HG02981 (cell line): ENCODE data around the gene ING2.
"Not testable (repeated sequence)": the region's sequence is repeated elsewhere in the genome, so short reads cannot be mapped to it uniquely, and the experiment has no call there.

Experiments used
- ATAC-seq: cut with Tn5 transposase; IDR thresholded peaks from one replicate; pipeline ENCODE4 v1.9.1; 2021; ENCODE audit warnings: mild to moderate bottlenecking, moderate library complexity; ENCODE audit not compliant: unreplicated experiment

The ING2 gene

DNA sequence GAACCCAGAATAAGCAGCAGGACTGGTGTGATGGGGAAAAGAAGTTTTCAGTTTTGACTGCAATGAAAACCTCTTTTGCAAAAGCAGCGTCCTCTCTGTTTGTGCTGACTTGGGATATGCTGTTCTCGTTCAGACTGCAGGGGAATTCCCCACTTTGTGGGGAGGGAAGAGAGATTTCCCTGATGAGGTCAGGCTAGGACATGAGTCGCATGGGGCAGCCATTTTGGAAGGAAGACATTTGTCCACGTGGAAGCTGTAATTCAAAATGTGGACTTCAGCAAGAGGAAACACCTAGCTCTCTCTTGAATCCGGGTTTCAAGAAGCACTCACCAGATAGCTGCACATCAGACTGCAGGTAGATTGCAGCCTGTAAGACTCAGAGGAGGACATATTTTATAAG lies 39.3 kb downstream of the ING2 start:
- no peak for ATAC-seq

DNA sequence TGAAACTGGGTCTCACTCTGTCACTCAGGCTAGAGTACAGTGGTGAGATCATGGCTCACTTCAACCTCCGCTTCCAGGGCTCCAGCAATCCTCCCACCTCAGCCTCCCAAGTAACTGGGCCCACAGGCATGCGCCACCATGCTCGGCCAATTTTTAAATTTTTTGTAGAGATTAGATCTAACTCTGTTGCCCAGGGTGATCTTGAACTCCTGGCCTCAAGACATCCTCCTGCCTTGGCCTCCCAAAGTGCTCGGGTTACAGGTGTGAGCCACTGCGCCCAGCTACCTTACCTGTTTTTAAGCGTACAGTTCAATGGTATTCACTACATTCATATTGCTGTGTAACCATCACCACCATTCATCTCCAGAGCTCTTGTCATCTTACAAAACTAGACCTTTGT lies 41.5 kb downstream of the ING2 start:
- ATAC-seq, result no peak

DNA sequence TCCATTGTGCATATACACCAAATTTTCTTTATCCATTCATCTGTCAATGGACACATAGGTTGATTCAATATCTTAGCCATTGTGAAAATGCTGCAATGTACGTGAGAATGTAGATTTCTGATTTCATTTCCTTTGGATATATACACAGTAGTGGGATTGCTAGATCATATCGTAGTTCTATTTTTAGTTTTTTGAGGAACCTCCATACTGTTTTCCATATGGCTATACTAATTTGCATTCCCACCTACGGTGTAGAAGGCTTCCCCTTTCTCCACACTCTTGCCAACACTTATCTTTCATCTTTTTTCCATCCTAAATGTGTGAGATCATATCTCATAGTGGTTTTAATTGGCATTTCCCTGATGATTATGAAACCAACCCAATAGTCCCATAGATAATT lies 43.4 kb downstream of the ING2 start:
- no peak for ATAC-seq

DNA sequence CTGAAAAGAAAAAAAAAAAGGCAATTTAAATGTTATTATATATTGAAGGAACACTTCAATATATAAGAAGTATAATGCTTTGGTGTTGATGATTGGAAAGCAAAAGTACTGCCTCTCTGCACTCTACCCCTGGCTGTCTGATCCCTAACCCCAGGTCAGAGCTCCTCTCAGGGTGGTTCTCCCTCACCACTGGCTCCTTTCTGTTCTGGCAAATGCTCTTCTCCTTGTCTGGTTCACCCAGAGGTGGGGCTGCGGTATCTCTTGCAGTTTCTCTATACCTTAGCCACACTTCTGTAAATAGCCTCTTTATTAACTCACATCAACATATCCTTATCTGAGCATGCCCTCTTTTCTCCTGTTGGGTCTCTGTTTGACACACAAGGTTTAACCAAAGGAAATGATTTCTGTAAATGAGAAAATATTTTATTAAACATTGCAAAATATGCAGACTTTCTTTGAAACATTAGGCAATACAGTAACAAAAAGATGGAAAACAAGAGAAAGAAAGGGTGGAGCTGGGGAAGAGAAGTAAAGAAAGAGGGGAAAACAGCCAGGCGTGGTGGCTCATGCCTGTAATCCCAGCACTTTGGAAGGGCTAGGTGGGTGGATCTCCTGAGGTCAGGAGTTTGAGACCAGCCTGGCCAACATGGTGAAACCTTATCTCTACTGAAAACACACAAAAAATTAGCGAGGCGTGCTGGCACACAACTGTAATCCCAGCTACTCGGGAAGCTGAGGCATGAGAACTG lies 45.7 kb downstream of the ING2 start:
- no peak for ATAC-seq

DNA sequence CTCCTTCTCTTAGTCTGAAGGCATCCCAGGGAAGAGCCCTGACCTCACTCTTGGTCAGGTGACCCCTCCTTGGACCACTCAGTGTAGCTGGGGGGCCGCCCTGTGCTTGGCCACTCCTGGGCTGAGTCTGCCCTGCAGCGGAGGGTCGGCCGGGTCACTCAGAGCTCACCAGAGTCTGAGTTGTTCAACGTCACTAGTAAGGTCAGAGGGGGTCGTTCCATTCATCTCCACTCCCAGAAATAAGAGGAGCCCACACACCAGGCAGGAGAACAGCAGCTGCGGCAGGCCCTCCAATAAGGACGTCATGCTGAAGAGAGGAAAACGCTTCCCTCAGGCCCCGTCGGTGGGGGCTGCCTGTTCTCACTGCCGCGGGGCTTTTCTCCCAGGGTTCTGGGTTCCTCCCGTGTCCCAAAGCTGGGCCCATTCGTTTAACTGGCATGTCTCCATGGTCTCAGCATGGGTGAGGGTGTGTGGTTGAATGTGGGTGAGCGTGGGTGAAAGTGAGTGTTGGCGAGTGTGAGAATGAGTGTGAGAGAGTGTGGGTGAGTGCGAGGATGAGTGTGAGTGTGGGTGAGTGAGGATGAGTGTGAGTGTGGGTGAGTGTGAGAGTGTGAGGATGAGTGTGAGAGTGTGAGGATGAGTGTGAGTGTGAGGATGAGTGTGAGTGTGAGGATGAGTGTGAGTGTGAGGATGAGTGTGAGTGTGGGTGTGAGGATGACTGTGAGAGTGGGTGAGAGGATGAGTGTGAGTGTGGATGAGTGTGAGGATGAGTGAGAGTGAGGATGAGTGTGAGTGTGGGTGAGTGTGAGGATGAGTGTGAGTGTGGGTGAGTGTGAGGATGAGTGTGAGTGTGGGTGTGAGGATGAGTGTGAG lies 47.7 kb downstream of the ING2 start:
- no peak for ATAC-seq

DNA sequence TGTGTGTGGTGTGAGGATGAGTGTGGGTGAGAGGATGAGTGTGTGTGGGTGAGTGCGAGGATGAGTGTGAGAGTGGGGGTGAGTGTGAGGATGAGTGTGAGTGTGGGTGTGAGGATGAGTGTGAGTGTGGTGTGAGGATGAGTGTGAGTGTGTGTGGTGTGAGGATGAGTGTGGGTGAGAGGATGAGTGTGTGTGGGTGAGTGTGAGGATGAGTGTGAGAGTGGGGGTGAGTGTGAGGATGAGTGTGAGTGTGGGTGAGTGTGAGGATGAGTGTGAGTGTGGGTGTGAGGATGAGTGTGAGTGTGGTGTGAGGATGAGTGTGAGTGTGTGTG lies 48.3 kb downstream of the ING2 start:
- ATAC-seq, result not testable (repeated sequence)

DNA sequence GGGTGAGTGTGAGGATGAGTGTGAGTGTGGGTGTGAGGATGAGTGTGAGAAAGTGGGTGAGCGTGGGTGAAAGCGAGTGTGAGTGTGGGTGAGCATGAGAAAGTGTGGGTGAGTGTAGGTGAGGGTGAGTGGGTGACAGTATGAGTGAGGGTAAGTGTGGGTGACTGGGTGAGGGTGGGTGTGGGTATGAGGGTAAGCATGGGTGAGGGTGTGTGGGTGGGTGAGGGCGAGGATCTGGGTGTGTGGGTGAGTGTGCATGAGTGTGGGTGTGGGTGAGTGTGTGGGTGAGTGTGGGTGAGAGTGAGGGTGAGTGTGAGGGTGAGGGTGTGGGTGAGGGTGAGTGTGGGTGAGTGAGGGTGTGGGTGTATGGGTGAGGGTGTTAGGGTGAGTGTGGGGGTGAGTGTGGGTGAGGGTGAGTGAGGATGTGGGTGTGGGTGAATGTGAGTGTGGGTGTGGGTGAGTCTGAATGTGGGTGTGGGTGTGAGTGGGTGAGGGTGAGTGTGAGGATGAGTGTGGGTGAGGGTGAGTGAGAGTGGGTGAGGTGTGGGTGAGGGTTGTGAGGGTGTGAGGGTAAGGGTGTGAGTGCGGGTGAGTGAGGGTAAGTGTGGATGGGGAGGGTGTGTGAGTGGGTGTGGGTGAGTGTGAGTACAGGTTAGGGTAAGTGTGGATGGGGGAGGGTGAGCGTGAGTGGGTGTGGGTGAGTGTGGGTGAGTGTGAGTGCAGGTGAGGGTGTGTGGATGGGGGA lies 48.9 kb downstream of the ING2 start:
- ATAC-seq, result no peak

DNA sequence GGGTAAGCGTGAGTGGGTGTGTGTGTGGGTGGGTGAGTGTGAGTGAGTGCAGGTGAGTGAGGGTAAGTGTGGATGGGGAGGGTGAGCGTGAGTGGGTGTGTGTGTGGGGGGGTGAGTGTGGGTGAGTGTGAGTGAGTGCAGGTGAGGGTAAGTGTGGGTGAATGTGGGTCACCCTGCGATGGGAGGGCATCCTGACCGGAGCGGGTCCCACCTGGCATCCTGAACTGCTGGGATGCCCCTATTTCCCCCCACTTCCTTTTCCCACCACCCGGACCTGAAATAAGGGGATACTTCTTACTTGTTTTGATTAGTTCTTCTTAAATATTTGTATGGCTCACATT lies 49.5 kb downstream of the ING2 start:
- ATAC-seq, result no peak

DNA sequence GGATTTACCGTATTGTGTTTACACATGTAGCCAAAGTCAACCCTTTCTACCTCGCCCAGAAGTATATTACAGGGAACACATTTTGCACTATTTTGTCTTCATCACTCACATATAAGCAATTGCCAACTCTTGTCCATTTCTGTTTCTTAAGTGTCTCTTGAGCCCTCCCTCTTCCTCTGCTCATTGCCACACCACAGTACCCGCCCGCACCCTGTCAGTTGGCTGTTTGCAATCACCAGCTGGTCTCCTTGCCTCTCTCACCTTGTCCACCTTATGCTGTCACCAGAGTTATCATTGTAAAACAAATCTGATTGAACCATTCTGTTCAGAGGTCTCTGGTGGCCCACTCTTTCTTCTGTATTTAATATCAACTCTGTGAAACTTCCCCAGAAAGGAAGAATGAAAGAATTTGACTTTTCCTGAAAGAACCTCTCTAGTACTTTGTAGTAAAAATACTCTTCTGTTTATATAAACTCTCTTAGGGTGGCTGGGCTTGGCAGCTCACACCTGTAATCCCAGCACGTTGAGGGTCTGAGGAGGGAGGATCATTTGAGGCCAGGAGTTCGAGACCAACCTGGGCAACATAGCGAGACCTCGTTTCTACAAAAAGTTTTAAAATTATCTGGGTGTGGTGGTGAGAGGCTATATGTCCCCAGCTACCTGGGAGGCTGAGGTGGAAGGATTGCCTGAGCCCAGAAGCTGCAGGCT lies 50.2 kb downstream of the ING2 start:
- ATAC-seq, result no peak

DNA sequence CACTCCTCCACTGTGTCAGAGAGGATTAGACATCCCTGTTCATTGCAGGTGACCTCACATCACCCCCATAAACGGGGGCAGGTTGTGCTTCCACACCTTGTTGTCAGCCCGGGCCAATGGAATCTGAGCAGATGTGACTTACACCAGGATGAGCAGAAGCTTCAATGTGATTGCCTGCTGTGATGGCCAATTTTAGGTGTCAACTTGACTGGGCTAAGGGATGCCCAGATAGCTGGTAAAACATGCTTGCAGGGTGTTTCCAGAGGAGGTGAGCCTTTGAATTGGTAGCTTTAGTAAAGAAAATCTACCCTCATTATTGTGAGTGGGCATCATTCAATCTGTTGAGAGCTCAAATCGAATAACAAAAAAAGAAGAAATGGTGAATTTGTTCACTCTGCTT lies 52.1 kb downstream of the ING2 start:
- no peak for ATAC-seq

DNA sequence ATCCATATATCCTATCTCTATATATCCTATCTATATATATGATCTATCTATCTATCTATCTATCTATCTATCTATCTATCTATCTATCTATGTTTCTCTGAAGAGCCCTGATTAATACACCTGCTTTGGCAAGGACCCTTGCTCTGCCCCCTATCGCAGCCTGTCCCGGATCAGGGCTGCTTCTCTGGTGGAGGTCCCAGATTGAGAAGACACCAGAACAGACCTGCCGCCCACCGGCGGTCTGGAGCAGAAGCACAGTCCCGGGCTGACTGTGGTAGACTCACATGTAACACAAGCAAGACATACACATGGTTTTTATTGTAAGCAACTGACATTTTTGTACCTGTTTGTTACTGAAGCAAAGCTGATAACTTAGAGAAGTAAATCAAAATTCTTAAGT lies 52.8 kb downstream of the ING2 start:
- no peak for ATAC-seq

DNA sequence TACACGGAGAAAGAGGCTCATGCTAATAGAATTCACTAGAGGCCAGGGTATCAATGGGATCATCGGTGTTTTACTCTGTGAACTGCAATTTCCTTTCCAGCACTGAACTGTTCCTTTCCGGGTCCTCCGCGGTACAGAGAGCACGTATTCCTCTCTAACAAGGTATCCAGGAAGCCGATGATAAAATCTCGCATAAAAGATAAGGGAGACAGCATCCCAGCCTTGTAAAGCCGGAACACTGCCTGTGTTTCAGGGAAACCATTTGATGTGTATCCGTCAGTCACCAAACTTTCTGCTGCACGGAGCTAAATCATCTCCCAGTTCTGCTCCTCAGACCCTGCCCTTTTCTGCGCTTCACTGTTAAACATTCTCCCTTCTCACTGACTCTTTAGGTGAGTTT lies 54.0 kb downstream of the ING2 start:
- no peak for ATAC-seq

DNA sequence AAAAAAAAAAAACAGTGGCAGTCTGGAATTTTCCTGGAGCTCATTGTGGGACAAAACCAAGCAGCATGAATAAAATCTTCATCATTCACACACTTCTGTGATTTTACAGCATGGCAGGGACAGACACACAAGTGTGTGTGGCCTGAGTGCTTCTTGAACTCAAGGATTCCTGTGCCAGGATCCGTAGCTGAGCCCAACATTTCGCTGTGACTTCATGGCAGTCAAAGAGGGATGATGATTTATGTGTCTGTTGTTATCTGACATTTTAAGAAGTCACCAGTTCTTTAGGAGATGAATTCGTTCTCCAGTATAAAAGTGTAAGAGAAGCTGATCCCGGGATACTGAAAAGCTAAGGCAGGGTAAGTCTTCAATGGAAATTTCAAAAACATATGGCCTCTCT lies 57.0 kb downstream of the ING2 start:
- no peak for ATAC-seq
